ENCODE measurements around the gene MMP25.

DNA sequence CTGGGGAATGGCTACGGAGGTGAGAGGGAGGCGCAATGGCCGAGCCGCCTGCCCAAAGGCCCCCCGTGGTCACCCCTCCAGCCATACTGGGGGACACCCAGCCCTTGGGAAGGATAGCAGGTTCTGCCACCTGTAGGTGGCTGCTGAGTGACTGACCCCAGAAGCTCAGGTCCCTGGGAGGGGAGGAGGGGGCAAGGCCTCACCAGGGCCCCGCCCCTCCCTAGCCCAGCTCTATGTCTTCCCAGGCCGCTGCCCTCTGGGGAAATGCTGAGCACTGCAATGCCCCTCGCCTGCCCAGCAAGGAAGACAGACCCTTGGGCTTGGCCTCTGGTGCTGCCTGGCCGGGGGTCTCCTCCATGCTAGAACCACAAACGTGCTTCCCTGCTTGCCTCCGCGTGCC, 45.0 kb upstream of the MMP25 start:
- TF ChIP-seq, protein P1, sequence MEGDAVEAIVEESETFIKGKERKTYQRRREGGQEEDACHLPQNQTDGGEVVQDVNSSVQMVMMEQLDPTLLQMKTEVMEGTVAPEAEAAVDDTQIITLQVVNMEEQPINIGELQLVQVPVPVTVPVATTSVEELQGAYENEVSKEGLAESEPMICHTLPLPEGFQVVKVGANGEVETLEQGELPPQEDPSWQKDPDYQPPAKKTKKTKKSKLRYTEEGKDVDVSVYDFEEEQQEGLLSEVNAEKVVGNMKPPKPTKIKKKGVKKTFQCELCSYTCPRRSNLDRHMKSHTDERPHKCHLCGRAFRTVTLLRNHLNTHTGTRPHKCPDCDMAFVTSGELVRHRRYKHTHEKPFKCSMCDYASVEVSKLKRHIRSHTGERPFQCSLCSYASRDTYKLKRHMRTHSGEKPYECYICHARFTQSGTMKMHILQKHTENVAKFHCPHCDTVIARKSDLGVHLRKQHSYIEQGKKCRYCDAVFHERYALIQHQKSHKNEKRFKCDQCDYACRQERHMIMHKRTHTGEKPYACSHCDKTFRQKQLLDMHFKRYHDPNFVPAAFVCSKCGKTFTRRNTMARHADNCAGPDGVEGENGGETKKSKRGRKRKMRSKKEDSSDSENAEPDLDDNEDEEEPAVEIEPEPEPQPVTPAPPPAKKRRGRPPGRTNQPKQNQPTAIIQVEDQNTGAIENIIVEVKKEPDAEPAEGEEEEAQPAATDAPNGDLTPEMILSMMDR (IDR thresholded peaks at IDR 0.05): no peak
- no peak for TF ChIP-seq POLR2AphosphoS5 (IDR thresholded peaks at IDR 0.05; ENCODE audit: insufficient read depth in 1 of 2, low read depth in 1 of 2)
